ENCODE measurements around the gene RNF2.
"Not testable (repeated sequence)": the region's sequence is repeated elsewhere in the genome, so short reads cannot be mapped to it uniquely, and the experiment has no call there.

Gene RNF2

GRCh38 chr1:185044981-185045813 is at the start of gene RNF2:
TSS of gene RNF2 (plus strand) at chr1:185045558. CDS start at chr1:185087554, 41,996 bp downstream.
- DNase-seq, result no peak

DNA sequence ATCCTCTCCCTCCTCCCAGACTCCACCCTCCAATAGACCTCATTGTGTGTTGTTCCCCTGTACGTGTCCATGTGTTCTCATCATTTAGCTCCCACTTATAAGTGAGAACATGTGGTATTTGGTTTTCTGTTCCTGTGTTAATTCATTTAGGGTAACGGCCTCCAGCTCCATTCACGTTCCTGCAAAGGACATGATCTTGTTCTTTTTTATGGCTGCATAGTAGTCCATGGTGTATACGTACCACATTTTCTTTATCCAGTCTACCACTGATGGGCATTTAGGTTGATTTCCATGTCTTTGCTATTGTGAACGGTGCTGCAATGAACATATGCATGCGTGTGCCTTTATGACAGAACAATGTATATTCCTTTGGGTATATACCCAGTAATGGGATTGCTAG is 45.4 kb upstream of the RNF2 start:
- DNase-seq, result not testable (repeated sequence)

- not testable (repeated sequence) for DNase-seq
These were observed 44.0 kb upstream of the RNF2 start for GRCh38 chr1:185001312-185001880.

DNA sequence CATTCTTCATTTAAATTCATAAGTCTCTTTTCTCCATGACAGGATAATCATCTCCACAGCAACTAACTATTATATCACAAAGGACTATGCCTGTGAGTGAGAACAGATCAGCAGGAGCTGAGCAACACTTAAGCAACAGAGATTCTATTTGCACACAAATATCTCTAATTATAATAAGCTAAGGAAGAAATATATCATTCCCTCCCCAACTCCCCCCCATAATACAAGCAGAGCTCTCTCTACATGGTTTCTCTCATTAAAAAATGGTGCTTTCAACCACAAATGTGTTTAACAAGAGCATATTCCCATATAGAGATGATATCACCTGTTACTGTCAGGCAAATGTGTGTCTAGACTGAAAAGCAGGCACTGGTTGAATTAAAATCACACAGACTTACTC is 36.5 kb upstream of the RNF2 start:
- peak; percentile 17 for DNase-seq

DNA sequence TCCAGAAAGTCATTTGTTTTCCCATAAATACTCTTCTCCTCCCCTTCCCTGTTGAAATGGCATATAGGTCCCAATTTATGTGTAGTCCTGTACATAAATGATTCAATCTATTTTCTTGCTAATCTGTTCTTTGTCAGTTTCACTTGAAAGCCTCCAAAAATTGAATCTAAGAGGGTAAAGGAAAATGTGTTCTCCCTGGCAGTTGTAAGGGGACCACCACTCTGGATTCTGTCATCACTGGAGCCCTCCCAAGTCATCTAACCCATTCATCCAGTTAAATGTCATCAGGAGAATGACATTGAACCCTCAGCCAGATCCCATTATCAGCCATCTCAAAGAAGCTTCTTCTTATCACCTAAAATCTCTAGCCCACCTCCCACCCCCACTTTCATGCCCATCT is 35.0 kb upstream of the RNF2 start:
- DNase-seq, result no peak

GRCh38 chr1:185014941-185015340 is 30.4 kb upstream of the RNF2 start:
- no peak for DNase-seq

- DNase-seq, result no peak
These were observed 29.7 kb upstream of the RNF2 start for GRCh38 chr1:185015631-185016030.

DNA sequence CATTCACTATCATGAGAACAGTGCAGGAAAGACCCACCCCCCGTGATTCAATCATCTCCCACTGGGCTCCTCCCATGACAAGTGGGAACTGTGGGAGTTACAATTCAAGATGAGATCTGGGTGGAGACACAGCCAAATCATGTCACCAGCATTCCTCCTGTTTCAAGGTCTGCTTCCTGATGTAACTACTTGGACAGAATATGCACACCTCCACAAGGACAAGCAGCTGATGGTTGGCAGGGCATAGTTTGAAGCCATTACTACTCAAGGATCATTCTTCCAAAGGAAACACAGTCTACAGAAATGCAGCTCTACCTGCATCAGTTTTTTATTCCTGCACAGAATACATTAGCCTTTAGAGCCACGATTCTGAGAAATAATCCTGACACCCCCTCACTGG is 28.5 kb upstream of the RNF2 start:
- no peak for DNase-seq

- DNase-seq, result no peak
These were observed 28.0 kb upstream of the RNF2 start for GRCh38 chr1:185017338-185017737.

GRCh38 chr1:185017966-185018365 is 27.4 kb upstream of the RNF2 start:
- no peak for DNase-seq

DNA sequence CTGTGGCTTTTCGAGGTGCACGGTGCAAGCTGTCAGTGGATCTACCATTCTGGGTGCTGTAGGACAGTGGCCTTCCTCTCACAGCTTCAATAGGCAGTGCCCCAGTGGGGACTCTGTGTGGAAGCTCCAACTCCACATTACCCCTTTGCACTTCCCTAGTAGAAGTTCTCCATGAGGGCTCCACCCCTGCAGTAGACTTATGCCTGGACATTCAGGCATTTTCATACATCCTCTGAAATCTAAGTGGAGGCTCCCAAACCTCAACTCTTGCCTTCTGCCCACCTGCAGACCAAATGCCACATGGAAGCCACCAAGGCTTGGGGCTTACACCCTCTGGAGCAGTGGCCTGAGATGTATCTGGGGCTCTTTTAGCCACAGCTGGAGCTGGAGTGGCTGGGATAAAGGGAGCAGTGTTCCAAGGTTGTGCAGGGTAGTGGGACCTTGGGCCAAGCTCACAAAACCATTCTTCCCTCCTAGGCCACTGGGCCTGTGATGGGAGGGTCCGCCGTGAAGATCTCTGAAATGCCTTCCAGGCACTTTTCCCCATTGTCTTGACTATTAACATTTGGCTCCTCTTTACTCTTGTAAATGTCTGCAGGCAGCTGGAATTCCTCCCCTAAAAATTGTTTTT is 18.0 kb upstream of the RNF2 start:
- DNase-seq, result no peak

DNA sequence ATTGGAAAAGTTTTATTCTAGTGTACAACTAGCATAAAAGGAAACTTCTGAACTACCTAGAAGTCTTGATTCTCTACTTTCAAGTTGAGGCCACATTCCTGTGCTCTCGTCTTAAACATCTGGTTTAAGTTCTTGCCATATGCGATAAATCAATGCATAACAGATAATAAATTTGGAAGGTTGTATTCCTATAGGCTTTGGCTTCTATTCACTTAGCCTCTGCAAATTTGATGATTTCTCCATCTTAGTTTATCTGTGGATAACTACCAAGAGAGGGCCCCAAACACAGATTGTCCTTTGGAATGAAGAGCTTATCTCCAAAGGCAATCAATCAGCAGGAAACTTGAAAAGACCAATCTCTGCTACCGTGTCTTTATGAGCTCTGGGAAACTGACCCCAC is 11.7 kb upstream of the RNF2 start:
- DNase-seq, result no peak

DNA sequence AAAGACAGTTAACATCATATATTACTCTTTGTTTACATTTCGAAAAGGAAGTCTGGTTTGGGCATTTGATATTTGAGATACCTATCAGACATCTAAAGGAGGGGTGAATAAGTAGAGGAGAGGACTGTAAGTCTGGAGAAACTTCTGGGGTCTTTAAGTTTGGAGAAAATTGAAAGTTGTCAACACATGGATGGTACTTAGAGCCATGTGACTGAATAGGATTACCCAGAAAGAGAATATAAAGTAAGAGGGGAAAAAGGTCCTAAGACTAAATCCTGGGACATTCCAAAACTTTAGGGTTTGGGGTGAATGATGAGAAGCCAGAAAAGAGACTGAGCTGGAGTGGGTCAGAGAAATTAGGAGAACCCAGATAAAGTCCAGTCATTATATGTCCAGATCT is 10.1 kb upstream of the RNF2 start:
- DNase-seq, result no peak

GRCh38 chr1:185038813-185039376 is 6.5 kb upstream of the RNF2 start:
- DNase-seq, result no peak

- DNase-seq, result no peak
These were observed 5.5 kb upstream of the RNF2 start for GRCh38 chr1:185039726-185040407.

- DNase-seq, result no peak
These were observed 5.0 kb upstream of the RNF2 start for GRCh38 chr1:185040408-185040735.

GRCh38 chr1:185041742-185042141 is 3.6 kb upstream of the RNF2 start:
- no peak for DNase-seq

DNA sequence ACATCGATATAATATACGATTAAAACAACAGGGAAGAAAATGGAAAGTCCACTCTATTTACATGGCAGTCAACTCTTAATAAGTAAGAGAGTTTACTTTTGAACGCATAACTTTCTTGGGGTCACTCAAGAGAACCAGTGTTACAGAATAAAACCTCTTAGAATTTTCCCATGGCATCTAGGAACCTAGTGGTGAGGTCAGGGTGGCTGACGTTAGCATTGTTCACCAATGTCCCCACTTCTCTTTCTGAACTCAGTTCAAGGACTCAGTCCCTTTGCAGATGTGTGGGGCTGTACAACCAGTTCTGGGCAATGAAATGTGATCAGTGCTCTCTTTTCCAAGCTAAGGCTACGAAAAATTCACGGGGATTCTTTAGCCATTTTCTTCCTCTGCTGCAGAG is 2.6 kb upstream of the RNF2 start:
- no peak for DNase-seq

DNA sequence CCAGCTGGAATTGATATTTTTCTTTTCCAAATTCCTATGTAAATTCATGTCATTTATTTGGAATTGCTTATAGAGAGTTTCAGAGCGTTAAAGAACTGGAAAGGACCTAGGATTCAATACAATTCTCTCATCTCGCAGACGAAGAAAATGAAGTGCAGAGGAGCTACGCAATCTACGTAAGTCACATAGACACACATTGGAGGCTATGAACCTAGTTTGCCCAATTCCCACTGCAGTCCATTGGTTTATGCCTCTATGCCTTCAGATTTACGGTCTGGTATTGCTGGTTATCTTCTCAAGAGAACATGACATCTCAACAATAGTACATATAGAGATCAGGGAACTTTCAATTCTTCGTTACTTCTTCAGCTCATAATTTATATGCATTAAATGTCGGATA is 971 bp upstream of the RNF2 start:
- no peak for DNase-seq

DNA sequence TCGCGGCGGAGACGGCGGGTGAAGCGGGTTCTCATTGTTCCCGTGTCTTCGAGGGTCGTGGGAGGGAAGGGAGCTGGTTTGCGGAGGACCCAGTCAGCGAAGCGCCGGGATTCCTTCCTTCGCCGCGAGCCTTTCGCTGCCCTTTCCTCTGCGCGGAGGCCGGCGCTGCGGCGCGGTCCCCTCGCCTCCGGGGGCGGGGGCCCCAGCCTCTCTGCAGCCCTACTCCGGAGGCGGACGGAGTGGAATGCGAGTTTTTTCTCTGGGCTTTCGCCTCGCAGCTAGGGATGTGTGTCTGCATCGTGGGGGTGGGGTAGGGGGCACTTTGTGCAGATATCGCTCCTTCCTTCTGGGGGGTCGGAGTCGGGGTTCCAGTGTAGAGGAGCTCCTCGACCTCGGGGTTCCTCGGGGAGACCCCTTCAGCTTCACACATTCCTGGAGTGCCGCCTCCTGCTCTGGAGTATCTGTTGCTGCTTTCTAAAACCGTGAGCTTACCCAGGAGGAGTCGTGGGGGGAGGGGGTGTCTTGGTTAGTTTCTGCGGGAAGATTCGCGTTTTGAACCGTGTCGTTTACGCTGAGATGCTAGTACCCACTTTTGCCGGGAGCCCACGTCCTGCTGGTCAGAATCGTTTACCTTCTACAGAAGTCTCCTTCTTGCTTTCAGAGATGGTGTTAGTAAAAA is 595 bp downstream of the RNF2 start:
- DNase-seq, result no peak

- DNase-seq, result no peak
These were observed 1.3 kb downstream of the RNF2 start for GRCh38 chr1:185046668-185047067.

DNA sequence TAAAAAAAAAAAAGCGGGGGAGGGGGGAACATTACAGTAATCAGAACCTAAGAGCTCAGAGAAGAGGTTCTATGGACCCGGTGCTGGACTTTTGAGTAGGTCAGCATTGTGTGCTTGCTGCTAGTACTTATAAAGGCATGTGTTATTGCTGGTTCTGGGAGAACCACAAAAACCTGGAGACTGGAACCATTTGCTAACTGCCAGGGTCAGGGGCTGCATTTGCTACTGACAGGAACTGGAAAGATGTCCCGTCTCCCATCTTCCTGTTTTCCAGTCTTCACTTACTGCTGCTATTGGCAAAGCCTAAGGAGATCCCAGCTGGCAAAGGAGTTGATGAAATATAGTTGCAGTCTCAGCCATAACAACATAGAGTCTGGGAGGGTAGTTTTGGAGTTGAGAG is 4.3 kb downstream of the RNF2 start:
- DNase-seq, result no peak

Data from NCI-H748 treated with DMSO at 0.1 percent for 48 hours (cell line).